HG02885 (cell line): ENCODE data around the gene PIWIL1.

Experiments used
- ATAC-seq: cut with Tn5 transposase; IDR thresholded peaks from one replicate; pipeline ENCODE4 v1.9.1; 2021; ENCODE audit warnings: mild to moderate bottlenecking; ENCODE audit not compliant: unreplicated experiment, poor library complexity

Gene PIWIL1

DNA sequence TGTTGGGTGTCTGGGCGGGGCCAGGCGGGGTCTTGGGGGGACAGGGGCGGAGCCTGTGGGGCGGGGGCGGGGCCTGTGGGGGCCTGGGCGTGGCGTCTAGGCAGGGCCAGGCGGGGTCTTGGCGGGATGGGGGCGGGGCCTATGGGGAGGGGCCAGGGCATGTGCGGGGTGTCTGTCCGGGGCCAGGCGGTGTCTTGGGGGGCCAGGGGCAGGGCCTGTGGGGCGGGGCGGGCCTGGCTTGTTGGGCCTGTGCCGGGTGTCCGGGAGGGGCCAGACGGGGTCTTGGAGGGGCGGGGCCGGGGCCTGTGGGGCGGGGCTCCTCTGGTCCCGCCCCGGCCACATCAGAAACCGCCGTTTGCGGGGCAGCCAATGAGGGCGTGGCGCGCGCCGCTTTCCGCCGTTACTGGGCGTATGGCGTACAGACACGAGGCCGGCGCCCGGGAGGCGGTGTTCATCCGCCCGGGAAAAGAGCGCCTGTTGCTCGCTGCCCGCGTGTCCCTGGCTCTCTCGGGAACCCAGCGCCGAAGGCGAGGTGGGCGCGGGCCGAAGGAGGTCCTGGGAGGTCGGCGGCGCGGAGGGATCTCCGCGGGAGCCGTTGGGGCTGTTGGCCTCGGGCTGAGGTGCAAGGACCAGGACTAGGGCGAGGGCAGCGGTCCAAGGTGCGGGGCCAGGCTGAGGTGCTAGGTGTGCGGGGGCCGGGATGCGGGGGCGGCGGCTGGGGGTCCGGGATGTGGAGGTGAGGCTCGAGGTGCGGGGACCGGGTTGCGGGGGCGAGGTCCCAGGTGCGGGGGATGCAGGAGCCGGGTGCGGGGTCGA lies at the start of gene PIWIL1:
Gene PIWIL1 (plus strand): TSS at position 400 of the 816 bp plus-strand sequence. CDS start 4,705 bp downstream, outside the sequence.
- no peak for ATAC-seq

DNA sequence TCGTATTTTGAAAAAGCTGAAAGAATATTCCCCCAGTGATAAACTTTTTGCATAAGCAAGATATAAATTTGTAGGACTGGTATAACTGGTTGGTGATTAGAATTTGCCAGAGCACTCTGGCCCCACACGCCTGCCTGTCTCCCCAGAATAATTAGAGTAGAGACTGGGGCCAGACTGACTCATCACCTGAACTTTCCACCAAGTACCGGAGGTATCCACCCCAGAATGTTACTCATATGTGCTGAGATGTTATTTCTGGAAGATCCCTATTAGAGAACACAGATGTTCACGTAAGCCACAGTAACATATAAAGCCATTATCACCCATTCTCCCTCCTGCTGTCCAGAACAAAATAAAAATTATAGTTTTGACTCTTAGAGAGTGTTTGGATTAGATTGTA lies 49.5 kb upstream of the PIWIL1 start:
- ATAC-seq = no peak

DNA sequence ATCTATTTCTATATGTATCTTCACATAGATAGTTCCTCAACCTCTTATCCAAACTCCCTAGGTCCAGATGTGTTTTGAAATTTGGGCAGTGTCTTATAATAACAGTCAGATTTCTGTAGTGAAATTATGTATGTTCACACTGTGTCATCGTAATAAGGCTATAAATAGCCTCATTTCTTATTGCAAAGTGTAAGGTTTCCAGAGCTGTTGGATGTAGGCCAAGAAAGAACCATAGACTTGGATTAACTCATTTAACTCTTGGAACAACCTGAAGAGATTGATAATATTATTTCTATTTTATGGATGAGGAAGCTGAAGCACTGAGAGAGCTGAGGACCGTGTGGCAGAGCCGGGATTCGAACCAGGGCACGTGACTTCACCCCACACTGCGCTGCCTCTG lies 49.0 kb upstream of the PIWIL1 start:
- ATAC-seq = no peak

DNA sequence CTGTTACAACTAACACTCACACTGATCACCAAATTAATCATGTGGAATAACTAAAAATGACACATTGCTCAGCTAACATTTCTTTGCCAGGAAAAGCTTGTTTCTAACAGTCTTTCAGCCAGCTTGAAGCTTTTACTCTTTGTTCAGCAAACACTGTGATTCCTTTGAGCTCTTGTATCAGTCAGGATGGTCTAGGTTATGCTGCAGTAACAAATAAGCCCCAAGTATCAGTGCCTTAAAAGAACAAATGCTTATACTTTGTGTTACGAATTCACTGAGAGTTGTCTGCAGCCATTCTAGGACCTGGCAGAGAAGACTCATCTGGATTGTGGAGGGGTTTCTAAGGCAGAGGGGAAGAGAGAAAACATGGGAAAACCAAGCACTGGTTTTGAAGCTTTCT lies 47.6 kb upstream of the PIWIL1 start:
- ATAC-seq = no peak

GRCh38 chr12:130298322-130299021 lies 39.2 kb upstream of the PIWIL1 start:
- no peak for ATAC-seq

DNA sequence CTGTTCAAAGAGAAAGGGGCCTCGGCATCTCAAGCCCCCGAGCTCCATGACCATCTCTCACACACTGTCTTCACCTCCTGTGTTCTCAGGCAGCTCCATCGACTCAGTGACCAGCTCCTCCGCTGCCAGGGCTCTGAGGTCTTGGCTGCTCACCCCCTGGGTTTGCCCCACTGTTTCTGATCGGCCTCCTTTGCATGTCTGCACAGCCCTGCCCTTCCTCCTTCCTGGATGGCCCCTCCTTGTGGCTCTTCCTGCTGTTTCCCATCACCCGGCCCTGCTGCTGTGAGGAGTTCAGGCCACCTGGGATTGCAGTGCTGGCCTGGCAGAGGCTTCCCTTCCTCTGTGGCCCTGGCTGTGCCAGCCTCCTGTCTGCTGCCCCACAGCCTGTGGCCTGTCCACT lies 38.1 kb upstream of the PIWIL1 start:
- no peak for ATAC-seq

DNA sequence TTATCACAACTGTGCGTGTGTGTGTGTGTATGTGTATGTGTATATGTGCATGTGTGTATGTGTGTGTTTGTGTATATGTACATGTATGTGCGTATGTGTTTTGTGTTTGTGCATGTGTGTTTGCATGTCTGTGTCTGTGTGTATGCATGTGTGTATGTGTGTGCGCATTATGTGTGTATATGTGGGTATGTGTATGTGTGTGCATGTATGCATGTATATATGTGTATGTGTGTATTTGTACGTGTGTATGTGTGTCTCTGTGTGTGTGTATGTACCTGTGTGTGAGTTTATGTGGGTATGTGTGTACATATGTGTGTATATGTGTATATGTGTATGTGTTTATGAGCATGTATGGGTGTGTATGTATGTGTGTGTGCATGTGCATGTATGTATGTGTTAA lies 37.6 kb upstream of the PIWIL1 start:
- no peak for ATAC-seq

DNA sequence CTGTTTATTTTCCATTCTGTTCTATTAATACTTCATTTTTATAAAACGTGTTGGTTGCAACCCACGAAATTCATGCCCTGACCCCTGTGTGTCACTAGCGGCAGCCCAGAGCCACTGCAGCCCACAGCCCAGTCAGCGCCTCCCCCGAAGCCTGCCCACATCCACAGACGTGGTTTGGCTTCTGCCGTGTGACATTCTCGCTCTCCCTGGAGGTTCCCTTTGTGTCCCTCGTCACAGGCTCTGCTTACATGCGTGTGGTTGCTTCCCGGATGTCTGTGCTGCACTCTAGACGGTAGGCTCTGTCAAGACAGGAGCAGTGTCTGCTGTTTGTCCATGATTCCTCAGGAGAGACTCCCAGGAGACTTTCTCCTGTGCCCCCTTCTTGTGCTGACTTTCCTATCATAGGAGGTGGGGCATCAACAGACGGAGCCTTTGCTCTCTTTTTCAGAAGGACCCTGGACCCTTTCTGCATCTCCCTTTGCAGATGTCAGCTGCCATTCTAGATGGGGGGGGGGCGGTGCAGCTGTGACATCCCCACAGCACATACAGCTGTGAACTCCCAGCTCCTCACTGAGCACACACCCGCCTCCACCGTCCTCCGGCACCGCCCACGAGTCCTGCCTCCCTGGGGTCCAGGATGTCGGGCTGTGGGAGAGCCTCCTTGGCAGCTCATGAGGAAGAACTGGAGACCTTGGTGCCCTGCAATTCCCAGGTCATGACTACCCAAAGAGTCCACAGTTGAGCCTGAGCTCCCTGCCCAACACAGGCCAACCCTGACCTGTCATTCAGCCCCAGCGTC lies 36.8 kb upstream of the PIWIL1 start:
- ATAC-seq = no peak

DNA sequence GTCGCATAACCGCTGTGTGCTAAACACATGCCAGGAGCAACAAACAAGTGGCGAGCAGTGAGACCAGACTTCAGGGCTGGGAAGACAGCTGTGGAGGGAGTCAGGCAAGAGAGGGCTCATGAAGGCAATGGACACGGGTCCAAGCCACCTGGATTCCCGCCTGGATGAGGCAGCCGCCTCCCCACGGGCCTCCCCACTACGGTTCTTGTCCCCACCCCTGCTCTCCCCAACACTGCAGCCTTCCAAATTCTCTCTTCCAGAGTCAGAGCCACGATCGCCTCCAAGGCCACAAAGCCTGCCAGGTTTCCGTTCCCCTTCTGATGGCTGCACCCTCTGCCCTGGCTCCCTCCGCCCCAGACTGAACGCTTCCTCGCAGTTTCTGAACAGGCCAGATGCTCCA lies 36.1 kb upstream of the PIWIL1 start:
- no peak for ATAC-seq

GRCh38 chr12:130303781-130304180 lies 33.9 kb upstream of the PIWIL1 start:
- ATAC-seq = no peak

GRCh38 chr12:130307859-130308258 lies 29.8 kb upstream of the PIWIL1 start:
- no peak for ATAC-seq

DNA sequence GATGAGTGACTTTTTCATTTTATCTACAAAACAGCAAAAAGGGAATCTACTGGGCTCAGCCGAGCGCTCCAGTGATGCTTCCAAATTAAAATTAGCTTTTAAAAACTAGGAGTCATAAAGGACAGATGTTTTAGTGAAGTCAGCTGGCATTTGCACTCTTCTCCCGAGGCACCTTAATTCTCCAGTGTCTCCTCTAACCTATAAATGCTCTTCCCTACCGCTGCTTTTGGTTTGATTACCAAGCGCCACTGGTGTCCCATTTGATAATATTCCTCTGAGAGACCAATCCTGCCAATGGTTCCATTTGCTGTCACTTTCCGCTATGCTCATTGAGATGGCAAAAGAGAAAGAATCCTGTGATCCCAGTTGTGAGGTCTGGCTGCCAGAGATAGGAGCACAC lies 29.3 kb upstream of the PIWIL1 start:
- ATAC-seq = no peak

DNA sequence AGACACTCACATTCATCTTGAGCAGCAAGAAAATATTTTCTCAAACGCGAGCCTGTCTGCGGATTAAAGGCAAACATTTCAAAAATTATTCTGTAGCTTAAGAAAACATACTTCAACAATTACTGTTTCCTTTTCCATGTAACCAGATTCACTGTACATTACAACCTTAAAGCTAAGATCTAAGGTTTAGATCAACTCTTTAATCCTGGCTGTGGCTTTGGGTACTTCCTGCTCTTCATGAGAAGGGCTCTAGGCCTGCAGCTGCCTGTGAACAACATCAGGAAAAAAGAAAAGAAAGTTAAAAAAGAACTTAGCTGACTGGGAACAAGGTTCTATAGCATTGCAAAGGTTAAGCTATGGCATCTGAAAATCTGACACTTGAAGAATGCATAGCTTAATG lies 21.4 kb upstream of the PIWIL1 start:
- no peak for ATAC-seq

GRCh38 chr12:130320536-130320935 lies 17.2 kb upstream of the PIWIL1 start:
- ATAC-seq = no peak

GRCh38 chr12:130322263-130322662 lies 15.4 kb upstream of the PIWIL1 start:
- ATAC-seq = no peak

DNA sequence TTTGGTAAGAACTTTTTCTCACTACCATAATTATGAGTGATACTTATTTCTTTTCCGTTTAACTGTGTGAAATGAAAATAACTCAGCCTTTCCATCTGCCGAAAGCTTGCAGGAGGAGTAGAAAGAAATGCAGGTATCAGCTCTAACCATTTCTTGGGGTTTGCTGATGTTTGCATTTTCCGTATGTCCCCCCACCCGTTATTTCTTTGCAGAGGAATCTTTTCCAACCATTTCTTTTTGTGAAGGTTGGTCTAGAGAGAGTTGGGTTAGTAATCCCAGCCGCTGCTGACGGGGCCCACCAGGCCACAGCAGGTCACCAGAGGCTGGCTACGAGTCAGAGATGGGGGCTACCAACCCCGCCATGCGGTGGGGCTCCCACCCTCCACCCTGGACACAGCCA lies 7.0 kb upstream of the PIWIL1 start:
- no peak for ATAC-seq

- no peak for ATAC-seq
Observed at GRCh38 chr12:130331146-130331545, 6.5 kb upstream of the PIWIL1 start.

- ATAC-seq = no peak
Observed at GRCh38 chr12:130333341-130333740, 4.3 kb upstream of the PIWIL1 start.

- no peak for ATAC-seq
Observed at GRCh38 chr12:130334399-130334798, 3.3 kb upstream of the PIWIL1 start.

GRCh38 chr12:130334937-130335336 lies 2.8 kb upstream of the PIWIL1 start:
- no peak for ATAC-seq
